ENCODE data around the gene CARMIL1. TPM values are rescaled to one million over a fixed set of nuclear protein-coding genes. Genes with fewer than 3 reads are reported as not detected.
A peak's percentile ranks its signal among the peaks of the same experiment; 100 is the strongest.

The CARMIL1 gene
- polyA plus RNA-seq = 10 to 100 TPM; 35.3 to 74.5 (median 47.2) TPM
- long read RNA-seq, donor 1, full-length matches to known transcripts = 1 of 73 reads
- long read RNA-seq, donor 1, partial matches to known transcripts = 72 of 73 reads
- long read RNA-seq, donor 1, other reads (novel, unspliced or antisense) = 0 of 73 reads
- long read RNA-seq, donor 2 = 0 reads
- long read RNA-seq, donor 3 = 0 reads
- long read RNA-seq, donor 4 = 0 reads
- long read RNA-seq, donor 5 = 0 reads
- long read RNA-seq, donor 6 = 0 reads
- long read RNA-seq, donor 7 = 0 reads
- long read RNA-seq, donor 8 = 0 reads
- long read RNA-seq, donor 9 = 0 reads
- long read RNA-seq, donor 10 = 0 reads

DNA sequence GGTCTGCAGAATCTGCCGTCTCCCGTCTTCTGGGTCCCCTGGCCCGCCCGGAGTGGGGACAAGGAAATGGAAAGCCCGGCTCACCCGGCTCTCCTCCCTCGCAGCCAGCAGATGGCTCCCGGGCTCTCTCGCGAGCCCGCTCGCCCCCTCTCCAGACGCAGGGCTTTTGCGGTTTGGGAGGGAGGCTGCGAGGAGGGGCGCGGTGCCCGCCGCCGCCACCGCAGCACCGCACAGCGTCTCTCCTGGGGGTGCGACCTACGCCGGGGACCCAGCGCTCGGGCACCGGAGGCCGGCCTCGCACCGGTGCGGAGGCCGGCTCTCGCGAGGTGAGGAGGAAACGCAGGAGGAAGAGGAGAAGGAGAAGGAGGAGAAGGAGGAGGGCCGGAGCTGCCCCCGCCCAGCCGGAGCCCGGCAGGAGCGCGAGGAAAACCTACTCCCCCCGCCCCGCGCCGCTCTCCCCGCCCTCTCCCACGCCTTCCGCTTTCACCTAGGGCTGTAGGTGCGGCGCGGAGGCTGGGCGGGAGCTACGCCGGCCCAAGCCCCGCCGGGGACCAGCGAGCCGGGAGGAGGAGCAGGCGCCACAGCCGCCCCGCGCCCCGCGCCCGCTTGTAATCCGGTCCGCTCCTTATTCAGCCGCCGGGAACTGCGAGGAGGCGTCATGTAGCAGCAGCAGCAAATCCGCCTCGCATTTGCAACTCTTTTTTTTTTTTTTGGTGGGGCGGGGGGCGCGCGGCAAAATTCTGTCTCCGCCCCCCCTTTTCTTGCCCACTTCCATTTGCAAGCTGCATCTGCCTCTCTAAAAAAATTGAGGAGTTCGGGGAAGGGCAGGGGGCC, at the start of gene CARMIL1:
Gene CARMIL1 (plus strand): TSS at position 461 of the 834 bp plus-strand sequence. CDS start 422 bp downstream, outside the sequence.
- no peaks in the 10 kb centered on the region for H3K9me3 ChIP-seq (ENCODE audit: control insufficient read depth in 2 of 2, insufficient read depth in 1 of 2, low read depth in 1 of 2, low read length in 1 of 2)
- peaks cover 0 to 32% (median 0%) of the 10 kb centered on the region in 3 donors for H3K4me1 ChIP-seq (ENCODE audit: control insufficient read depth in 3 of 3, insufficient read depth in 2 of 3, low read depth in 1 of 3, low read length in 2 of 3)
- H3K4me3 ChIP-seq (ENCODE audit: low read depth in 1 of 3, low read length in 3 of 3) = peak within 1 kb of the TSS; percentile 69 to 94 (median 86)
- H3K27me3 ChIP-seq (ENCODE audit: control insufficient read depth in 3 of 3, insufficient read depth in 3 of 3, low read length in 3 of 3) = peaks cover 0 to 3% (median 0%) of the 10 kb centered on the region in 3 donors
- no peak for FAIRE-seq
- 0 to 1% (median 0%) methylated on average over 64 to 81 of the region's 81 CpGs for WGBS, 3 donors
- peak within 1 kb of the TSS; percentile 83 to 93 (median 90) for H3K27ac ChIP-seq (ENCODE audit: low read depth in 1 of 3, low read length in 2 of 3)
- H3K36me3 ChIP-seq (ENCODE audit: control insufficient read depth in 3 of 3, insufficient read depth in 2 of 3, low read depth in 1 of 3, low read length in 3 of 3) = peaks cover 0 to 6% (median 0%) of the 10 kb centered on the region in 3 donors
- DNase-seq = peak; percentile 92 to 97

DNA sequence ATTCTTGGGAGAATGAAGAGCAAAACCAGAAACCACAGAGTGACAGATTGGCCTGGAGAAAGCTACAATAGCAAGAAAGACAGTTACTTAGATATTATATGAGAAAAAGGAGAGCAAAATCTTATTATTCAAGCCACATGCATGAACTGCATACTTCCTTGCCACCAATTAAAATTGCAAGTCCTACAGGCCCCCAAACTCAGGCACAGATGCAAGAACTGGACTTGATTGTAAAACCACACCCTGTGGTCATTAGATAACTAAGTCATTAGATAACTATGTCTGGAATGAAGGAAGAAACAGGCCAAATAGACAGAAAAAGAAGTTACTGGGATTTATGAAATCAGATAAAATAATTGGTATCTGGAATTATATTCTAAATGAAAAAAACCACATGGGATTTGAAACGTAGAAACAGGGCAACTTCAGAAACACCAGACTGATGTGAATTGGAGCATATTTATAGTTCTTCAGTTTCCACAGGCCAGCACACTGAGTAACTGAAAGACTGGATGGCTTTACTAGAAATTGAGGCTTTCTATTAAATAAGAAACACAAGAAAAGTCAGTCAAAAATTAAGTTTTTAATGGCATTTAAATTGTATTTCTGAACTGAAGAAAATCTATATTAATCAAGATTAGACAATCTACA, 49.4 kb upstream of the CARMIL1 start:
- Histone ChIP-seq H3K9me3 (ENCODE audit: control insufficient read depth in 2 of 2, insufficient read depth in 1 of 2, low read depth in 1 of 2, low read length in 1 of 2) (no peaks in the 10 kb centered on the region), H3K27me3 (ENCODE audit: control insufficient read depth in 3 of 3, insufficient read depth in 3 of 3, low read length in 3 of 3) (no peaks in the 10 kb centered on the region), H3K27ac (ENCODE audit: low read depth in 1 of 3, low read length in 2 of 3) (no peak overlapping the region), H3K4me1 (ENCODE audit: control insufficient read depth in 3 of 3, insufficient read depth in 2 of 3, low read depth in 1 of 3, low read length in 2 of 3) (no peaks in the 10 kb centered on the region), H3K36me3 (ENCODE audit: control insufficient read depth in 3 of 3, insufficient read depth in 2 of 3, low read depth in 1 of 3, low read length in 3 of 3) (no peaks in the 10 kb centered on the region), H3K4me3 (ENCODE audit: low read depth in 1 of 3, low read length in 3 of 3) (no peak overlapping the region)
- peak in 1 of 2 donors; percentile 32 for DNase-seq
- no peak for FAIRE-seq
- 32 to 53% (median 35%) methylated on average over 1 of the region's 1 CpG for WGBS, 3 donors

DNA sequence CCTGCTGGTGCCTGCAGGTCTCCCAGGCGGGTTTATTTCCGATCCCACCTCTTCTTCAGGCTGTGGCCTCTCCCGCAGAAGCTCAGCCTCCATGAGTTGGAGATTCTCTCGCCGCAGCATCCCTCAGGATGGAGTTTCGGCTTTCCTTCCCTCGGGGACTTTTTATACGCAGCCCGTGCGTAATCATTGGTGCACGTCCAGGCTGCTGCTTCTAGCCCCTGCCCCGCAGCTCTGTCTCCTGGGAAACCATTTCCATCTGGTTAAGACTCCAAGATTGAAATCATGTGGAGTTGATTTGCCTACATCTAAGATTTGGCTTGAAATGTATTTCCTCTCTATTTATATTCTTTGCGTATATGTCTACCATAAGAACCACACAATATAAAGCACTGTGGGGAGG, 46.7 kb upstream of the CARMIL1 start:
- WGBS, 3 donors = 82 to 95% (median 94%) methylated on average over 13 of the region's 13 CpGs
- Histone ChIP-seq H3K27ac (ENCODE audit: low read depth in 1 of 3, low read length in 2 of 3) (no peak overlapping the region), H3K9me3 (ENCODE audit: control insufficient read depth in 2 of 2, insufficient read depth in 1 of 2, low read depth in 1 of 2, low read length in 1 of 2) (no peaks in the 10 kb centered on the region), H3K27me3 (ENCODE audit: control insufficient read depth in 3 of 3, insufficient read depth in 3 of 3, low read length in 3 of 3) (no peaks in the 10 kb centered on the region), H3K4me1 (ENCODE audit: control insufficient read depth in 3 of 3, insufficient read depth in 2 of 3, low read depth in 1 of 3, low read length in 2 of 3) (no peaks in the 10 kb centered on the region), H3K4me3 (ENCODE audit: low read depth in 1 of 3, low read length in 3 of 3) (no peak overlapping the region), H3K36me3 (ENCODE audit: control insufficient read depth in 3 of 3, insufficient read depth in 2 of 3, low read depth in 1 of 3, low read length in 3 of 3) (no peaks in the 10 kb centered on the region)
- DNase-seq = no peak
- no peak for FAIRE-seq

DNA sequence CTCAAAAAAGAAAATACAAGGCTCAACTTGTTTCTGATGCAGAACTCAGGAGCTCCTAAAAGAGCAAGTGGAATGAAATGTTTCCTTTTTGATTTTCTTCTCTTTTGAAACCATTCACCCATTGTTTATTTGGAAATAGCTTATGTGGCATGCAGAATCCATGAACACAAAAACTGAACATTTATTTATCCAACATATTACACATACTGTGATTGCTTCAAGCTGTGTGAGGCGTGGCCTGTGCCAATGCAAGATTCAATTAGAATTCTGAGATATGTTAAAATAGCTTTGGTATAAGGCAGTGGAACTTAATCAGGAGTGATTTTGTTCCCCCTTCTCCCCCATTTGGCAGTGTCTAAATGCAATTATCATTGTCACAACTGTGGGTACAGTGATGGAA, 45.9 kb upstream of the CARMIL1 start:
- Histone ChIP-seq H3K9me3 (ENCODE audit: control insufficient read depth in 2 of 2, insufficient read depth in 1 of 2, low read depth in 1 of 2, low read length in 1 of 2) (no peaks in the 10 kb centered on the region), H3K27me3 (ENCODE audit: control insufficient read depth in 3 of 3, insufficient read depth in 3 of 3, low read length in 3 of 3) (no peaks in the 10 kb centered on the region), H3K4me1 (ENCODE audit: control insufficient read depth in 3 of 3, insufficient read depth in 2 of 3, low read depth in 1 of 3, low read length in 2 of 3) (no peaks in the 10 kb centered on the region), H3K27ac (ENCODE audit: low read depth in 1 of 3, low read length in 2 of 3) (no peak overlapping the region), H3K36me3 (ENCODE audit: control insufficient read depth in 3 of 3, insufficient read depth in 2 of 3, low read depth in 1 of 3, low read length in 3 of 3) (no peaks in the 10 kb centered on the region), H3K4me3 (ENCODE audit: low read depth in 1 of 3, low read length in 3 of 3) (no peak overlapping the region)
- FAIRE-seq (no peak), DNase-seq (no peak)
- WGBS, 3 donors = 72 to 81% (median 79%) methylated on average over 1 of the region's 1 CpG

DNA sequence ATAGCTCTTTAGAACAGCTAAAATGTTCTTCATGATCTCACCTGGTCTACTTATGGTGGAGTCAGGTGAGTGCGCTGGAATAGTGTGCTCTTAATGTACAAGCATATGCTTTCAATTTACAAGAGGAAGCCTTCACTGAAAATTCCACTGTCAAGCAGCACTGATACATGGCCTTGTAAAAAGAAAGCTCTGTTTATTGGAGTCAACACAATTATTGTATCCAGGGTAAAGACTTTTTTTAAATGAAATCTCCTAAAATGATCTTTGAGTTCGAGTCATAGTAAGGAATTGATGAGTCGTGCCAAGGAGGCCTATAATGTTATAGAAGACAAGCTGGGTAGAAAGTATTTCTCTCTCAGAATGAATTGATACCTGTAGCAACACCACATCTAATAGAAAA, 41.6 kb upstream of the CARMIL1 start:
- 78 to 81% (median 80%) methylated on average over 3 of the region's 3 CpGs for WGBS, 3 donors
- FAIRE-seq (no peak), DNase-seq (no peak)
- Histone ChIP-seq H3K4me1 (ENCODE audit: control insufficient read depth in 3 of 3, insufficient read depth in 2 of 3, low read depth in 1 of 3, low read length in 2 of 3) (no peaks in the 10 kb centered on the region), H3K27me3 (ENCODE audit: control insufficient read depth in 3 of 3, insufficient read depth in 3 of 3, low read length in 3 of 3) (no peaks in the 10 kb centered on the region), H3K4me3 (ENCODE audit: low read depth in 1 of 3, low read length in 3 of 3) (no peak overlapping the region), H3K36me3 (ENCODE audit: control insufficient read depth in 3 of 3, insufficient read depth in 2 of 3, low read depth in 1 of 3, low read length in 3 of 3) (no peaks in the 10 kb centered on the region), H3K27ac (ENCODE audit: low read depth in 1 of 3, low read length in 2 of 3) (no peak overlapping the region), H3K9me3 (ENCODE audit: control insufficient read depth in 2 of 2, insufficient read depth in 1 of 2, low read depth in 1 of 2, low read length in 1 of 2) (no peaks in the 10 kb centered on the region)

DNA sequence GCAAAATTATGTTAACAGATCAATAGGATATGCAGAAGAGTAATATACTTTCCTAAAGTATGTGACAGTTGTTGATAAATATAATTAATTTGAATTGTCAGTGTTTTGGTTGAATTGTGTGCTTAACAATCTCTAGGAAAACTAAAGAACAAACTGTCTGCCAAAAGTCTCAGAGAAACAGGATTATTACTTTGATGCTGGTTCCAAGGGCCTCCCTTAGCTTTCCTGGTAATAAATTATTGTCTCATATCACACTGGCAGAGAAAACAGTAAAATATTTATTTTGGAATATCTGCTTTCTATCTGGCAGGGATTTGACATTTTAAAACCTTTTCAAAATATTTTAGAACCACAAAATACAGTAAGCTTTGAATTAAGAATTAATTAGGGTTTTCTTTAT, 40.1 kb upstream of the CARMIL1 start:
- Histone ChIP-seq H3K9me3 (ENCODE audit: control insufficient read depth in 2 of 2, insufficient read depth in 1 of 2, low read depth in 1 of 2, low read length in 1 of 2) (no peaks in the 10 kb centered on the region), H3K4me1 (ENCODE audit: control insufficient read depth in 3 of 3, insufficient read depth in 2 of 3, low read depth in 1 of 3, low read length in 2 of 3) (no peaks in the 10 kb centered on the region), H3K4me3 (ENCODE audit: low read depth in 1 of 3, low read length in 3 of 3) (no peak overlapping the region), H3K27me3 (ENCODE audit: control insufficient read depth in 3 of 3, insufficient read depth in 3 of 3, low read length in 3 of 3) (no peaks in the 10 kb centered on the region), H3K27ac (ENCODE audit: low read depth in 1 of 3, low read length in 2 of 3) (no peak overlapping the region), H3K36me3 (ENCODE audit: control insufficient read depth in 3 of 3, insufficient read depth in 2 of 3, low read depth in 1 of 3, low read length in 3 of 3) (no peaks in the 10 kb centered on the region)
- no peak for DNase-seq
- FAIRE-seq = no peak

DNA sequence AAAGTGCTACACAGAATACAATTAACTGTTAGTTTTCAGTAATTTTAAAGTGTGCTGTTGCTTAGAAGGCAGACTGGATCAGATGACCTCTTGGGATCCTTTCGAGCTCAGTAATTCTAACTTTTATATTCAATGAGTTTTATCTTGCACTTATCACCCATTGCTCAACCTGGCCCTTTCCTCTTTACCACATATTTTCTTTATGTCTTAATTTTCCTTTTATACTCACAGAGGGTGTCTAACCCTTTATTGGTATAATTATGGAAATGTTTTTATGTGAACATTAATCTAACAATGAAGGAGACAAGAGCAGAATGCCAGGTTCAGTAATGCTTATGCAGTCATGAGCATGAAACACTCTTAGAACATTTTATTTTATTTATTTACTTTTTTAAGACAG, 39.7 kb upstream of the CARMIL1 start:
- no peak overlapping the region for H3K27ac ChIP-seq (ENCODE audit: low read depth in 1 of 3, low read length in 2 of 3)
- H3K36me3 ChIP-seq (ENCODE audit: control insufficient read depth in 3 of 3, insufficient read depth in 2 of 3, low read depth in 1 of 3, low read length in 3 of 3) = no peaks in the 10 kb centered on the region
- FAIRE-seq (no peak), DNase-seq (no peak)
- H3K4me1 ChIP-seq (ENCODE audit: control insufficient read depth in 3 of 3, insufficient read depth in 2 of 3, low read depth in 1 of 3, low read length in 2 of 3) = no peaks in the 10 kb centered on the region
- no peaks in the 10 kb centered on the region for H3K9me3 ChIP-seq (ENCODE audit: control insufficient read depth in 2 of 2, insufficient read depth in 1 of 2, low read depth in 1 of 2, low read length in 1 of 2)
- no peak overlapping the region for H3K4me3 ChIP-seq (ENCODE audit: low read depth in 1 of 3, low read length in 3 of 3)
- WGBS, 3 donors = 64 to 68% (median 67%) methylated on average over 1 of the region's 1 CpG
- no peaks in the 10 kb centered on the region for H3K27me3 ChIP-seq (ENCODE audit: control insufficient read depth in 3 of 3, insufficient read depth in 3 of 3, low read length in 3 of 3)

DNA sequence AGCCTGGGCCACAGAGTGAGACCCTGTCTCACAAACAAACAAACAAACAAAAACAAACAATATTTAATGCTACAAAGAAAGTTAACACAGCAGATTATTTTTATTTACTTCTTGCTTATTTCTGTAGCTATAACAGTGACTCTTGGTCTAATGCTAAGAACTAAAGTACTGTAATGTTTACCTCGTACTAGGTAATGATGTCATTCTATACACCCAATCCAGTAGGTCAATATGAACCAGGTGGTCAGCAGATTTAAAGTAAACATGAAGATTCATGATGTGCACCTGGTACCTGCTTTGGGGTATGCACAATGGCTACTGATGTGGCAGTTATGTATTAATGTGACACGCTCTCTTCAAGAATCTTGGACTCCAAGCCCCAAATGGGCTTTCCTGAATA, 36.6 kb upstream of the CARMIL1 start:
- H3K4me1 ChIP-seq (ENCODE audit: control insufficient read depth in 3 of 3, insufficient read depth in 2 of 3, low read depth in 1 of 3, low read length in 2 of 3) = no peaks in the 10 kb centered on the region
- no peak overlapping the region for H3K4me3 ChIP-seq (ENCODE audit: low read depth in 1 of 3, low read length in 3 of 3)
- no peaks in the 10 kb centered on the region for H3K36me3 ChIP-seq (ENCODE audit: control insufficient read depth in 3 of 3, insufficient read depth in 2 of 3, low read depth in 1 of 3, low read length in 3 of 3)
- WGBS, 3 donors = 89 to 91% (median 89%) methylated on average over 2 of the region's 2 CpGs
- no peak overlapping the region for H3K27ac ChIP-seq (ENCODE audit: low read depth in 1 of 3, low read length in 2 of 3)
- FAIRE-seq (no peak), DNase-seq (no peak)
- no peaks in the 10 kb centered on the region for H3K9me3 ChIP-seq (ENCODE audit: control insufficient read depth in 2 of 2, insufficient read depth in 1 of 2, low read depth in 1 of 2, low read length in 1 of 2)
- H3K27me3 ChIP-seq (ENCODE audit: control insufficient read depth in 3 of 3, insufficient read depth in 3 of 3, low read length in 3 of 3) = no peaks in the 10 kb centered on the region
